OCI-LY1 (cell line): ENCODE measurements around the gene PGM3.

Experiments used
- H2AFZ ChIP-seq: fragments of 200-600 bp; sonication (generic), shearing (Covaris generic); 2 replicates; pipeline ENCODE4 v1.6.0; 2014; ENCODE audit warnings: antibody characterized with exemption, mild to moderate bottlenecking, low read length
- H3F3A ChIP-seq: fragments of 200-600 bp; sonication (generic), shearing (Covaris generic); 2 replicates; pipeline ENCODE4 v1.6.0; 2014; ENCODE audit warnings: mild to moderate bottlenecking, antibody characterized with exemption, low read length, moderate library complexity; ENCODE audit not compliant: insufficient read depth
- H3K27ac ChIP-seq: fragments of 200-600 bp; sonication (generic); 2 replicates; pipeline ENCODE4 v1.5.1; 2014; ENCODE audit warnings: low read length, mixed run types, mild to moderate bottlenecking, low read depth; ENCODE audit not compliant: poor library complexity, severe bottlenecking
- H3K27me3 ChIP-seq: fragments of 200-600 bp; sonication (generic); 2 replicates; pipeline ENCODE4 v1.6.0; 2014; ENCODE audit warnings: antibody characterized with exemption, mild to moderate bottlenecking, low read length, moderate library complexity; ENCODE audit not compliant: insufficient read depth
- H3K36me3 ChIP-seq: fragments of 200-600 bp; sonication (generic); 2 replicates; pipeline ENCODE4 v1.6.1; 2014; ENCODE audit warnings: mild to moderate bottlenecking, antibody characterized with exemption, low read length, moderate library complexity, mixed read lengths; ENCODE audit not compliant: insufficient read depth
- H3K4me1 ChIP-seq: fragments of 200-600 bp; sonication (generic); 2 replicates; pipeline ENCODE4 v1.5.1; 2014; ENCODE audit warnings: mild to moderate bottlenecking, low read length, moderate library complexity; ENCODE audit not compliant: insufficient read depth, severe bottlenecking
- H3K4me2 ChIP-seq: fragments of 200-600 bp; sonication (generic), shearing (Covaris generic); 2 replicates; pipeline ENCODE4 v1.6.1; 2014; ENCODE audit warnings: low read length
- H3K4me3 ChIP-seq: fragments of 200-600 bp; sonication (generic); 2 replicates; pipeline ENCODE4 v1.5.1; 2014; ENCODE audit warnings: low read length, low read depth, mild to moderate bottlenecking, mixed read lengths; ENCODE audit not compliant: poor library complexity, severe bottlenecking
- H3K79me2 ChIP-seq: fragments of 200-600 bp; shearing (Covaris generic); 2 replicates; pipeline ENCODE4 v1.6.1; 2016; ENCODE audit warnings: mixed run types, low read length, mixed read lengths; ENCODE audit not compliant: insufficient read depth
- H3K9ac ChIP-seq: fragments of 200-600 bp; sonication (generic), shearing (Covaris generic); 2 replicates; pipeline ENCODE4 v1.6.1; 2014; ENCODE audit warnings: mild to moderate bottlenecking, low read length, mixed read lengths
- H3K9me2 ChIP-seq: fragments of 200-600 bp; sonication (generic), shearing (Covaris generic); 2 replicates; pipeline ENCODE4 v1.6.1; 2014; ENCODE audit warnings: low read depth, mild to moderate bottlenecking, low read length, mixed read lengths
- H3K9me3 ChIP-seq: fragments of 200-600 bp; shearing (Covaris generic); 2 replicates; pipeline ENCODE4 v1.6.1; 2014; ENCODE audit warnings: low read length, mixed read lengths
- H4K20me1 ChIP-seq: fragments of 200-600 bp; sonication (generic), shearing (Covaris generic); 2 replicates; pipeline ENCODE4 v1.6.0; 2016; ENCODE audit warnings: mild to moderate bottlenecking, low read length; ENCODE audit not compliant: insufficient read depth
- EZH2 ChIP-seq: fragments of 200-600 bp; sonication (generic), shearing (Covaris generic); IDR thresholded peaks from 2 replicates; pipeline ENCODE4 v1.8.0; 2017; ENCODE audit warnings: borderline replicate concordance, mixed run types, mild to moderate bottlenecking, antibody characterized with exemption, low read length, moderate library complexity, mixed read lengths
- TF ChIP-seq, protein P1 (sequence below): fragments of 200-600 bp; sonication (generic), shearing (Covaris generic); IDR thresholded peaks from 2 replicates; pipeline ENCODE4 v1.5.1; 2017; ENCODE audit warnings: mild to moderate bottlenecking, antibody characterized with exemption, low read length, moderate library complexity, mixed read lengths

PGM3 gene

DNA sequence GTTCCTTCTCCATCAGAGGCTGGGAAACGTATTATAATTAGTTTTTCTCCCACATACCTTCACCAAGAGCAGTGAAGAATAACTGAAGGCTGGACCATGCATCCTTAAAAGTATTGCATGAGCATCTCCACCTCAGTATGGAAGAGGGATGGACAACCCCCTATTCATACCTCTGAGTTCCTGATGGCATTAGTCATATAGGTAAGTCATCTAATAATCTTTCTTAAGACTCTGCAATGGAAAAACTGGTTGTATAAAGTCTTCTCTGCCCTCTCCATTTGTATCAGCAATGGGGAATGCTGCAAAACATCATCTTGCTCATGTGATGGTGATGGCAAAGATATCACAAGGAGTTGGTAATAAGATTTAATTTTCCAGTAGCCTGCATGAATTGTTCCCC is 24.5 kb downstream of the PGM3 start:
- H3F3A ChIP-seq = no peaks in the 10 kb centered on the region
- peaks cover 98% of the 10 kb centered on the region for H3K36me3 ChIP-seq
- no peak for TF ChIP-seq EZH2
- TF ChIP-seq, protein P1, sequence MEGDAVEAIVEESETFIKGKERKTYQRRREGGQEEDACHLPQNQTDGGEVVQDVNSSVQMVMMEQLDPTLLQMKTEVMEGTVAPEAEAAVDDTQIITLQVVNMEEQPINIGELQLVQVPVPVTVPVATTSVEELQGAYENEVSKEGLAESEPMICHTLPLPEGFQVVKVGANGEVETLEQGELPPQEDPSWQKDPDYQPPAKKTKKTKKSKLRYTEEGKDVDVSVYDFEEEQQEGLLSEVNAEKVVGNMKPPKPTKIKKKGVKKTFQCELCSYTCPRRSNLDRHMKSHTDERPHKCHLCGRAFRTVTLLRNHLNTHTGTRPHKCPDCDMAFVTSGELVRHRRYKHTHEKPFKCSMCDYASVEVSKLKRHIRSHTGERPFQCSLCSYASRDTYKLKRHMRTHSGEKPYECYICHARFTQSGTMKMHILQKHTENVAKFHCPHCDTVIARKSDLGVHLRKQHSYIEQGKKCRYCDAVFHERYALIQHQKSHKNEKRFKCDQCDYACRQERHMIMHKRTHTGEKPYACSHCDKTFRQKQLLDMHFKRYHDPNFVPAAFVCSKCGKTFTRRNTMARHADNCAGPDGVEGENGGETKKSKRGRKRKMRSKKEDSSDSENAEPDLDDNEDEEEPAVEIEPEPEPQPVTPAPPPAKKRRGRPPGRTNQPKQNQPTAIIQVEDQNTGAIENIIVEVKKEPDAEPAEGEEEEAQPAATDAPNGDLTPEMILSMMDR = no peak

DNA sequence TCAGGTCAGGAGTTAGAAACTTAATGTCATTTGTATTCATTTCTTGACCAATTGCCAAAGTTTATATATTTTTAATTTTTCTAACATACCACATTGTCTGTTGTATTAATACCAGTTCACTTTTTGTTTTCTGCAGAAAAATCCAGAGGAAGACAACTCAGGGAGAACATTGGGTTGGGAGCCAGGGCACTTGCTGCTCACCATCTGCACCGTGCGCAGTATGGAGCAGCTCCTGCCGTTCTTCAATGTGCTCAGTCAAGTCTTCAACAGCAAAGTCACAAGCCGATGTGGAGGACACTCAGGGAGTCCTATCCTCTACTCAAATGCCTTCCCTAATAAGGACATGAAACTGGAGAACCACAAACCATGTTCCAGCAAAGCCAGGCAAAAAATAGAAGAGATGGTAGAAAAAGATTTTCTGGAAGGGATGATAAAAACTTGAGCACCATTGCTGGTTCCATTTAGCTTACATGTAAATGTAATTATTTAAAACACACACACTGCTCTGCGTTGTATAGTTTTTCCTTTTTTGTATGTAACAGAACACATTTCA is 25.3 kb downstream of the PGM3 start:
- Histone ChIP-seq H3K27ac (no peak overlapping the region), H3K4me3 (no peak overlapping the region), H3F3A (no peaks in the 10 kb centered on the region), H2AFZ (no peak overlapping the region), H3K4me2 (no peak overlapping the region), H3K9me2 (no peaks in the 10 kb centered on the region), H3K9me3 (no peaks in the 10 kb centered on the region), H3K9ac (no peak overlapping the region), H3K27me3 (no peaks in the 10 kb centered on the region), H4K20me1 (no peaks in the 10 kb centered on the region), H3K79me2 (no peaks in the 10 kb centered on the region), H3K4me1 (no peaks in the 10 kb centered on the region), H3K36me3 (peaks cover 98% of the 10 kb centered on the region)
- TF ChIP-seq, protein P1 = no peak
- TF ChIP-seq EZH2 = no peak

More for the DNA sequence above, 24.5 kb downstream of the PGM3 start:
- Histone ChIP-seq H3K79me2 (no peaks in the 10 kb centered on the region), H4K20me1 (no peaks in the 10 kb centered on the region), H3K27ac (no peak overlapping the region), H3K27me3 (no peaks in the 10 kb centered on the region), H3K9me2 (no peaks in the 10 kb centered on the region), H3K4me2 (no peak overlapping the region), H3K4me3 (no peak overlapping the region), H3K4me1 (no peaks in the 10 kb centered on the region), H2AFZ (no peak overlapping the region), H3K9ac (no peak overlapping the region), H3K9me3 (no peaks in the 10 kb centered on the region)

DNA sequence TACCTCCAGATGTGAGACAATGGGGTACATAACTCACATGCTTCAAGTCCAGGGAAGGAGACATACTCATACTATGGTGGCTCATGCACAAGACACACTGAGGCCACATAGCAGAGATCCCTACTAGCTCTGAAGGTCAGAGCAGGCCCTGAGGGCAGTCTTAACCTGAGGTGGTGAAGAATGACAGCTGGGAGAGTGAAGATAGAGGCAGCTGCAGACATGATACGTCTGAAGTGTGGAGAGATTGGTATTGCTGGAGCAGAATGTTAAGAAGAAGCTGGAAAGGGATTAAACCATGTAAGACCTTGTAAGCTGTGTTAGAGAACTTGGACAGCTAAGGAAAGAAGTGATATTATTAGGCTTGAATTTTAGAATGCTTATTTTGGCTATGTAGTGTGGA is 32.9 kb downstream of the PGM3 start:
- Histone ChIP-seq H3K4me2 (no peak overlapping the region), H3K9ac (no peak overlapping the region), H3K9me3 (no peaks in the 10 kb centered on the region), H3K9me2 (no peaks in the 10 kb centered on the region), H3K27ac (no peak overlapping the region), H3K4me1 (no peaks in the 10 kb centered on the region), H3K79me2 (no peaks in the 10 kb centered on the region), H3K36me3 (peaks cover 64% of the 10 kb centered on the region), H3K4me3 (no peak overlapping the region), H3K27me3 (no peaks in the 10 kb centered on the region), H2AFZ (no peak overlapping the region), H3F3A (no peaks in the 10 kb centered on the region), H4K20me1 (no peaks in the 10 kb centered on the region)
- TF ChIP-seq, protein P1 = no peak
- TF ChIP-seq EZH2 = no peak
